Measurements from ENCODE around the gene TEX9.
"Not testable (repeated sequence)": the region's sequence is repeated elsewhere in the genome, so short reads cannot be mapped to it uniquely, and the experiment has no call there.

Gene TEX9

DNA sequence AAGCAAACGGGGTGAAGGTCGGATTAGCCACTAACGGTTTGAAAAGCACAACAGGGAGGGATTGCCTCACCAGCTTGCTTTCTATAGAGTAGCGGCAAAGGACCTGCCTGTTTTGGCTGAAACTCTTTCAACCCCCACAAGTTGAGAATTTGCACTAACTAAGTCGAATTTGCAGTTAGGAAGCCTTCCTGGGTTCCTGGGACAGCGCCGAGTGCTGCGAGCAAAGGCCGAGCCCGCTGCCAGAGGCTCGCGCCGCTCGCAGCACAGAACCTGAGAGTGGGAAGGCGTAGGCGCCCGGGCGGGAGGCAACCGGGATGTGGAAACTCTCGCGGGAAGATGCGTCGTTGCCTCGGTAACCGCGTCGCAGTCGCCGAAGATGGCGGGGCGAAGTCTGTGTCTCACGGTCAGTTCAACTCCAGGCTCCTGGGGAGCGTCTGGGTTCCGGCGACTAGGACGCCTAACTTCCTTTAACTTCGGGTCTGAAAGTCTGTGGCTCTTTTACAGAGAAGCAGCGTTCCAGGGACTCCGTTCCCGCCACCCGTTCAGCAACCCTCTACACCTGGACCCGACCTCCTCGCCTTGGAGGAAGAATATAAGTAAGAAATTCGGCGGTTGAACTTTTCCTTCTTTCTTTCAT is at the start of gene TEX9:
Gene TEX9 (plus strand): TSS at position 352 of the 637 bp plus-strand sequence. CDS start 25 bp downstream, at position 377.
- DNase-seq, result peak; percentile 56 to 65

GRCh38 chr15:56316561-56316960 is 48.7 kb upstream of the TEX9 start:
- DNase-seq, result not testable (repeated sequence)

- no peak for DNase-seq
Observed at GRCh38 chr15:56320316-56320715, 44.9 kb upstream of the TEX9 start.

- no peak for DNase-seq
Observed at GRCh38 chr15:56320861-56321260, 44.4 kb upstream of the TEX9 start.

- DNase-seq, result no peak
Observed at GRCh38 chr15:56322444-56322843, 42.8 kb upstream of the TEX9 start.

DNA sequence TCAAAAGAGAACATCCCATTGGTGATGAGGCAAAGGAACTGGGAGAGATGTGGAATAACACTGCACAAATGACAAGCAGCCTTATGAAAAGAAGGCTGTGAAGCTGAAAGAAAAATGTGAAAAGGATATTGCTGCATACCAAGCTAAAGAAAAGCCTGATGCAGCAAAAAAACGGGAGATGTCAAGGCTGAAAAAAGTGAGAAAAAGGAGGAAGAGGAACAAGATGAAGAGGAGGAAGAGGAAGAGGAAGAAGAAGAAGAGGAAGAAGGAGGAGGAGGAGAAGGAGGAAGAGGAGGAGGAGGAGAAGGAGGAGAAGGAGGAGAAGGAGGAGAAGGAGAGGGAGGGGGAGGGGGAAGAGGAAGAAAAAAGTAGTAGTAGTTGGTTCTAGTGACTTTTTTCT is 41.8 kb upstream of the TEX9 start:
- DNase-seq, result no peak

- DNase-seq, result no peak
Observed at GRCh38 chr15:56325186-56325585, 40.0 kb upstream of the TEX9 start.

GRCh38 chr15:56327721-56328502 is 37.3 kb upstream of the TEX9 start:
- DNase-seq, result no peak

- DNase-seq, result no peak
Observed at GRCh38 chr15:56337084-56337725, 28.0 kb upstream of the TEX9 start.

GRCh38 chr15:56339594-56339993 is 25.6 kb upstream of the TEX9 start:
- no peak for DNase-seq

GRCh38 chr15:56341201-56341600 is 24.0 kb upstream of the TEX9 start:
- DNase-seq, result no peak

DNA sequence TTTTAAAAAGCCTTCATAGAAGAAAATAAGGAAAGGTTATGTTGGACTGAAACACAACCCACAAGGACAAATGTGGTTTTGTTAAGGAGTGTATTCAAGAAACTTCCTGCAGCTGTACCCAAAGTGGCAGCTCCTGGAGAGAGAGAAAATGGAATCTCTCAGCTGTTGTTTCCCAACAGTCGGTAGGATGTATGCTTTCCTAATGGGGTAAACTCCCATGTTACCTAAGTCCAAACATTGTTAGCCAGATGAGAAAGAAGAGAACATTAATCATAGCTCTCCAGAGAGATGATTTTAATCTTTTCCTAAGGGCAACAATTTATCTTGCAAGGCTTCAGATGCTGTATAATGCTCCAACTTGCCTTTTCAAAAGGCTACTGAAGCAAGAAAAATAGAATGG is 22.6 kb upstream of the TEX9 start:
- DNase-seq, result no peak

DNA sequence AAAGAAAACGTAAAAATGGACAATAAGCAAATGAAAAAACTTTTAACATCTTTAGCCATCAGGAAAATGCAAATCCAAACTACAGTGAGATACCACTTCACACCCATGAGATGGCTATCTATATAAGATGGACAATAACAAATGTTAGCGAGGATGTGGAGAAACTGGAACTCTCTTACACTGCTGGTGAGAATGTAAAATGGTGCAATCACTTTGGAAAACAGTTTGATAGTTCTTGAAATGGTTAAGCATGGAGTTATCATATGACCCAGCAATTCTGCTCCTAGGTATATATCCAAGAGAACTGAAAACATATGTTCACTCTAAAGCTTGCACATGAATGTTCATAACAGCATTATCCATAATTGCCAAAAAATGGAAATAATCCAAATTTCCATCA is 21.3 kb upstream of the TEX9 start:
- DNase-seq, result no peak

DNA sequence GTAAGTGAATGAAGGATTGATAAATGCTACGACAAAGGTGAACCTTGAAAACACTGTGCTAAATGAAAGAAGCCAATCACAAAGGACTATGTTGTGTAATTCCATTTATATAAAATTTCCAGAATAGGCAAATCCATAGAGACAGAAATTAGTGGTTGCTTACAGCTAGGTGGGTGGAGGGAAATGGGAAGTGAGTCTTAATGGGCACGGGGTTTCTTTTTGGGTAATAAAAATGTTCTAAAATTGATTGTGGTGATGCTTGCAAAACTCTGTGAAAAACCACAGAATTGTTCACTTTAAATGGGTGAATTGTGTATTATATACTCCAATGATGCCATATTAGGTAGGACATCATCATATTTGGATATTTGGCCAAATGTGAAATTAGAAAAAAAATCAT is 20.9 kb upstream of the TEX9 start:
- no peak for DNase-seq

GRCh38 chr15:56346414-56346813 is 18.8 kb upstream of the TEX9 start:
- no peak for DNase-seq

DNA sequence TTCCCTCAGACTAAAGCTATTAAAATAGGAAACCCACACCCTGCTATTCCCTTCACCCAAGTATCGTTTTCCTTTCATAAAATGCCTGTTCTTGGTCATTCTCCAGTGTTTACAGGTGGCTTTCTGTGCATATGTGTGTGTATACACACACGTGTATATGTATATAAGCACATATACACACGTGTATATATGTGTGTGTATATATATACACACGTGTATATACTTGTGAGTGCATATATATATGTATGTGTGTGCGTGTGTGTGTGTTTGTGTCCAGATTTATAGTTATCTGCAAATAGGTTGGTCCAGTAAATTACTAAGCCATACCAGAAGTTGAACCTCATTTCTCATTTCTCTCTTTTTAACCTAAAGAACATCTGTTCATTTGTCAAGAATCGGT is 15.7 kb upstream of the TEX9 start:
- DNase-seq, result no peak

DNA sequence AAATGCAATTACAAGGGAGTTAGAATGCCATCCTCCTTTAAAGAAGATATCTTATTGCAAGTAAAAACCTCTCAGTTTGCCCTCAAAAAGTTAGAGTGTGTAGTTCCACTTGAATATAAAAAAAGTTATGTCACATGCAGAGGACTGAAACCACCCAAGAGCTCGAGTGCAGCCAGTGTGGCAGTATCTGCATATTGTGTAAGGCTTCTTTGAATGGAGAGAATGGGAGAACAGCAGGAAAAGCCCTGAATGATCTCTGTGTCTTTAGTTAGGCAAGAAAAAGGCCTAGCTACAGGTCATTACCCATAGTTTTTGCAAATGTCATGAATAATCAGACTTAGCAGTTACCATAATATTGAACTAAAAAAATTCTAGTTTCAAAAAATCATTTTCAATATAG is 13.9 kb upstream of the TEX9 start:
- no peak for DNase-seq

- DNase-seq, result no peak
Observed at GRCh38 chr15:56351957-56352506, 13.2 kb upstream of the TEX9 start.

DNA sequence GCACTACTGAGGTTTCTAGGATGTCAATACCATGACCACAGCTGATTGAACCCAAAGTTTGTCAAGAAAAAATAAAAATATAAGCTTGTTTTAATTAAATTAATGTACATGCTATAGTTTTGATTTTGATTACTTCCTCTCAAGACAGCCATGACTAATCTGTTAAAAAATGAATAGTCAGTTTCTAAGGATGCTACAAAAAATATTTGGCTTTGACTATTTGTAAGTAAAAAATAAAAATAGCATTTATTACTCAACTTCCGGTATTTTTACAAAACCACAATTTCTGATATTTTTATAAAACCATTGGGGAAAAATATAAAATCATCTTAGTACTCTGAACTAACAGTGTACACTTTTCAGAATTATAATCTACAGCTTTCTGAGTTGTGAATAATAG is 12.1 kb upstream of the TEX9 start:
- DNase-seq, result no peak

- no peak for DNase-seq
Observed at GRCh38 chr15:56353740-56354139, 11.5 kb upstream of the TEX9 start.

DNA sequence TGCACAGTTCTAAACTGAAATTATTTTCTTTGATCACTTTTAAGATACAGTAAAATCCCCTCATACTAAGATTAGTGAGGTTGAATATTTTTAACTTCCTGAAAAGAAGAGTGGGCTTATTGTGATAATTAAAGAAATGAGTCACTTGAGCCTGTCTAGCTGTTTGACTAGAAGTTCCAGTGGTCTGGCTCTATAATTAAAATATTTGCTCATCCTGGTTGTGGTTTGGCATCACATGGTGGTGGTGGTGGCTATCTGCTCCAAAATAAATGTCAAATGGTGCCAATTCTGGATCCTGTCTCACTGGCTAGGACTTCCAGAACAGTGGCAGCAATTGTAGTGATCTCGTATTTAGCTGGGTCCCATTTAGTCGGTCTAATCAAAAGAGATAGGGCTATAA is 8.6 kb upstream of the TEX9 start:
- DNase-seq, result no peak

- DNase-seq, result no peak
Observed at GRCh38 chr15:56358604-56359003, 6.6 kb upstream of the TEX9 start.

DNA sequence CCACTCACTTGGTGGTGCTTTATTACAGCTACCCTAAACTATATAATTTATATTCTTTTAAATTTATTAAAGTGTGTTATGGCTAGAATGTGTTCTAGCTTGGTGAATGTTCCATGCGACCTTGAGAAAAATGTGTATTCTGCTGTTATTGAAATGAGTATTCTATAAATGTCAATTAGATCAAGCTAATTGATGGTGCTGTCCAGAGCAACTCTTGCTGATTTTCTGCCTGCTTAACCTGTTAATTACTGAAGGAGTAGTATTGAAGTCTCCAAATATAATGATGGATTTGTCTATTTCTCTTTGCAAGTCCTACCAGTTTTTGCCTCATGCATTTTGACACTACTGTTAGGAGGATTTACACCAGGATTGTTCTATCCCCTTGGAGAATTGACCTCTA is 3.2 kb upstream of the TEX9 start:
- no peak for DNase-seq

GRCh38 chr15:56366211-56366610 is 985 bp downstream of the TEX9 start:
- DNase-seq, result no peak
